HEK293 (cell line): ENCODE data around the gene LYZL1.
"Not testable (repeated sequence)": the region's sequence is repeated elsewhere in the genome, so short reads cannot be mapped to it uniquely, and the experiment has no call there.

Experiments used
- REPIN1 ChIP-seq: fragments of 450-650 bp; formaldehyde crosslinking; IDR thresholded peaks from 2 replicates; pipeline ENCODE4 v1.5.1; 2017; ENCODE audit warnings: missing biosample characterization, missing genetic modification characterization, low read depth
- SP2 ChIP-seq: fragments of 450-650 bp; formaldehyde crosslinking; IDR thresholded peaks from 2 replicates; pipeline ENCODE4 v1.5.1; 2016; ENCODE audit warnings: missing biosample characterization, missing genetic modification characterization
- TCF7L2 ChIP-seq: IDR thresholded peaks from 2 replicates; pipeline ENCODE4 v1.6.1; 2011; ENCODE audit warnings: low read depth, mild to moderate bottlenecking, inconsistent platforms, low read length, moderate library complexity, borderline replicate concordance
- ZNF266 ChIP-seq: fragments of 450-650 bp; formaldehyde crosslinking; IDR thresholded peaks from 2 replicates; pipeline ENCODE4 v1.5.1; 2016; ENCODE audit warnings: missing biosample characterization, missing genetic modification characterization, low read depth
- ZNF324 ChIP-seq: fragments of 450-650 bp; formaldehyde crosslinking; IDR thresholded peaks from 2 replicates; pipeline ENCODE4 v1.5.1; 2016; ENCODE audit warnings: missing biosample characterization, missing genetic modification characterization
- ZNF629 ChIP-seq: fragments of 450-650 bp; formaldehyde crosslinking; IDR thresholded peaks from 2 replicates; pipeline ENCODE4 v1.5.1; 2017; ENCODE audit warnings: missing biosample characterization, missing genetic modification characterization
- ZNF677 ChIP-seq: fragments of 450-650 bp; IDR thresholded peaks from 2 replicates; pipeline ENCODE4 v1.5.0; 2018; ENCODE audit warnings: missing biosample characterization, mild to moderate bottlenecking, missing genetic modification characterization, moderate library complexity
- TF ChIP-seq, protein P1 (sequence below): fragments of 450-650 bp; formaldehyde crosslinking; IDR thresholded peaks from 2 replicates; pipeline ENCODE4 v1.5.1; 2016; ENCODE audit warnings: missing biosample characterization, missing genetic modification characterization
- TF ChIP-seq, protein P2 (sequence below): IDR thresholded peaks from 2 replicates; pipeline ENCODE4 v1.6.1; 2011; ENCODE audit warnings: mild to moderate bottlenecking, low read depth, low read length, borderline replicate concordance
- TF ChIP-seq, protein P3 (sequence below): fragments of 450-650 bp; formaldehyde crosslinking; IDR thresholded peaks from 2 replicates; pipeline ENCODE4 v1.5.1; 2016; ENCODE audit warnings: missing biosample characterization, missing genetic modification characterization
- TF ChIP-seq, protein P4 (sequence below): fragments of 450-650 bp; IDR thresholded peaks from 2 replicates; pipeline ENCODE4 v1.5.1; 2018; ENCODE audit warnings: missing biosample characterization, missing genetic modification characterization
- TF ChIP-seq, protein P5 (sequence below): fragments of 450-650 bp; formaldehyde crosslinking; IDR thresholded peaks from 2 replicates; pipeline ENCODE4 v1.5.1; 2016; ENCODE audit warnings: missing biosample characterization, missing genetic modification characterization

DNA sequence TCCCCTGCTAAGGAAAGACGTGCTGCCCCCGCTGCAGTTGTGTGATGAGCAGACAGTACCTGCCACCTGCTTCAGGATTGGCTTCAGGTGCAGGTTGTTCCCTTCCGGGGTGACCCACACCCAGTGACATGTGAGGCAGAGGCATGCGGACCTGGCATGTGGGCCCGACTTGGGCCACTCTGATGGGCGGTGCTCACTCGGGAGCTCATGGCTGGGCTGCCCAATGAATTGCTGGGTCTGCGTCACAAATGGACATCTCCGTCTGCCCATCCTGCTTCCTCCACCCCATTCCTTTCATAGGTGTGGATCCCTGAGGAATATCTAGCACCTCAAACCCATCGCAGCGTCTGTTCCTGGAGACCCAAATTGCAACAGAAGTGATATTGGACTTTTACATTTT lies 19.3 kb downstream of the LYZL1 start:
- not testable (repeated sequence) for TF ChIP-seq ZNF324 (tag by site-specific recombination); TCF7L2; ZNF266 (tag by site-specific recombination); SP2 (tag by site-specific recombination); ZNF677 (tag by site-specific recombination); ZNF629 (tag by site-specific recombination); REPIN1 (tag by site-specific recombination)
- TF ChIP-seq, protein P1, sequence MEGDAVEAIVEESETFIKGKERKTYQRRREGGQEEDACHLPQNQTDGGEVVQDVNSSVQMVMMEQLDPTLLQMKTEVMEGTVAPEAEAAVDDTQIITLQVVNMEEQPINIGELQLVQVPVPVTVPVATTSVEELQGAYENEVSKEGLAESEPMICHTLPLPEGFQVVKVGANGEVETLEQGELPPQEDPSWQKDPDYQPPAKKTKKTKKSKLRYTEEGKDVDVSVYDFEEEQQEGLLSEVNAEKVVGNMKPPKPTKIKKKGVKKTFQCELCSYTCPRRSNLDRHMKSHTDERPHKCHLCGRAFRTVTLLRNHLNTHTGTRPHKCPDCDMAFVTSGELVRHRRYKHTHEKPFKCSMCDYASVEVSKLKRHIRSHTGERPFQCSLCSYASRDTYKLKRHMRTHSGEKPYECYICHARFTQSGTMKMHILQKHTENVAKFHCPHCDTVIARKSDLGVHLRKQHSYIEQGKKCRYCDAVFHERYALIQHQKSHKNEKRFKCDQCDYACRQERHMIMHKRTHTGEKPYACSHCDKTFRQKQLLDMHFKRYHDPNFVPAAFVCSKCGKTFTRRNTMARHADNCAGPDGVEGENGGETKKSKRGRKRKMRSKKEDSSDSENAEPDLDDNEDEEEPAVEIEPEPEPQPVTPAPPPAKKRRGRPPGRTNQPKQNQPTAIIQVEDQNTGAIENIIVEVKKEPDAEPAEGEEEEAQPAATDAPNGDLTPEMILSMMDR (tag by site-specific recombination) = not testable (repeated sequence)
- TF ChIP-seq, protein P2, sequence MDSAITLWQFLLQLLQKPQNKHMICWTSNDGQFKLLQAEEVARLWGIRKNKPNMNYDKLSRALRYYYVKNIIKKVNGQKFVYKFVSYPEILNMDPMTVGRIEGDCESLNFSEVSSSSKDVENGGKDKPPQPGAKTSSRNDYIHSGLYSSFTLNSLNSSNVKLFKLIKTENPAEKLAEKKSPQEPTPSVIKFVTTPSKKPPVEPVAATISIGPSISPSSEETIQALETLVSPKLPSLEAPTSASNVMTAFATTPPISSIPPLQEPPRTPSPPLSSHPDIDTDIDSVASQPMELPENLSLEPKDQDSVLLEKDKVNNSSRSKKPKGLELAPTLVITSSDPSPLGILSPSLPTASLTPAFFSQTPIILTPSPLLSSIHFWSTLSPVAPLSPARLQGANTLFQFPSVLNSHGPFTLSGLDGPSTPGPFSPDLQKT = not testable (repeated sequence)
- TF ChIP-seq, protein P3, sequence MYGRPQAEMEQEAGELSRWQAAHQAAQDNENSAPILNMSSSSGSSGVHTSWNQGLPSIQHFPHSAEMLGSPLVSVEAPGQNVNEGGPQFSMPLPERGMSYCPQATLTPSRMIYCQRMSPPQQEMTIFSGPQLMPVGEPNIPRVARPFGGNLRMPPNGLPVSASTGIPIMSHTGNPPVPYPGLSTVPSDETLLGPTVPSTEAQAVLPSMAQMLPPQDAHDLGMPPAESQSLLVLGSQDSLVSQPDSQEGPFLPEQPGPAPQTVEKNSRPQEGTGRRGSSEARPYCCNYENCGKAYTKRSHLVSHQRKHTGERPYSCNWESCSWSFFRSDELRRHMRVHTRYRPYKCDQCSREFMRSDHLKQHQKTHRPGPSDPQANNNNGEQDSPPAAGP (tag by site-specific recombination) = not testable (repeated sequence)
- TF ChIP-seq, protein P4, sequence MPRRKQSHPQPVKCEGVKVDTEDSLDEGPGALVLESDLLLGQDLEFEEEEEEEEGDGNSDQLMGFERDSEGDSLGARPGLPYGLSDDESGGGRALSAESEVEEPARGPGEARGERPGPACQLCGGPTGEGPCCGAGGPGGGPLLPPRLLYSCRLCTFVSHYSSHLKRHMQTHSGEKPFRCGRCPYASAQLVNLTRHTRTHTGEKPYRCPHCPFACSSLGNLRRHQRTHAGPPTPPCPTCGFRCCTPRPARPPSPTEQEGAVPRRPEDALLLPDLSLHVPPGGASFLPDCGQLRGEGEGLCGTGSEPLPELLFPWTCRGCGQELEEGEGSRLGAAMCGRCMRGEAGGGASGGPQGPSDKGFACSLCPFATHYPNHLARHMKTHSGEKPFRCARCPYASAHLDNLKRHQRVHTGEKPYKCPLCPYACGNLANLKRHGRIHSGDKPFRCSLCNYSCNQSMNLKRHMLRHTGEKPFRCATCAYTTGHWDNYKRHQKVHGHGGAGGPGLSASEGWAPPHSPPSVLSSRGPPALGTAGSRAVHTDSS = not testable (repeated sequence)
- TF ChIP-seq, protein P5, sequence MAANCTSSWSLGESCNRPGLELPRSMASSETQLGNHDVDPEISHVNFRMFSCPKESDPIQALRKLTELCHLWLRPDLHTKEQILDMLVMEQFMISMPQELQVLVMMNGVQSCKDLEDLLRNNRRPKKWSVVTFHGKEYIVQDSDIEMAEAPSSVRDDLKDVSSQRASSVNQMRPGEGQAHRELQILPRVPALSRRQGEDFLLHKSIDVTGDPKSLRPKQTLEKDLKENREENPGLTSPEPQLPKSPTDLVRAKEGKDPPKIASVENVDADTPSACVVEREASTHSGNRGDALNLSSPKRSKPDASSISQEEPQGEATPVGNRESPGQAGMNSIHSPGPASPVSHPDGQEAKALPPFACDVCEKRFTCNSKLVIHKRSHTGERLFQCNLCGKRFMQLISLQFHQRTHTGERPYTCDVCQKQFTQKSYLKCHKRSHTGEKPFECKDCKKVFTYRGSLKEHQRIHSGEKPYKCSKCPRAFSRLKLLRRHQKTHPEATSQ (tag by site-specific recombination) = not testable (repeated sequence)
